Heart left ventricle (tissue), 16 donors: ENCODE results near the gene PPM1F. TPM values are rescaled to one million over a fixed set of nuclear protein-coding genes. Genes with fewer than 3 reads are reported as not detected.

Experiments used
- ATAC-seq, 4 donors: fragments of 200-7000 bp; cut with Tn5 transposase; one replicate each; pipeline ENCODE4 v1.9.1; 2020 to 2022; ENCODE audit warnings: moderate library complexity in 4 of 4, mild to moderate bottlenecking in 3 of 4, moderate number of reproducible peaks in 1 of 4
- DNase-seq, 5 donors: peaks; one replicate each; pipeline ENCODE4 v3.0.0-alpha.2; 2020
- H3K27ac ChIP-seq, 12 donors: fragments of 200-600 bp; sonication (generic) in 4 of 12; one replicate each; pipeline versions ENCODE4 v1.5.0 to v1.8.0; 2016 to 2022; ENCODE audit warnings: mild to moderate bottlenecking in 2 of 12
- H3K27me3 ChIP-seq, 9 donors: fragments of 200-600 bp; sonication (generic) in 2 of 9; one replicate each; pipeline versions ENCODE4 v1.5.1 to v1.8.0; 2016 to 2022; ENCODE audit warnings: mild to moderate bottlenecking in 3 of 9
- H3K36me3 ChIP-seq, 9 donors: fragments of 200-600 bp; sonication (generic) in 2 of 9; one replicate each; pipeline versions ENCODE4 v1.5.0 to v1.8.0; 2018 to 2022; ENCODE audit warnings: mild to moderate bottlenecking in 2 of 9
- H3K4me1 ChIP-seq, 12 donors: fragments of 200-600 bp; sonication (generic) in 4 of 12; one replicate each; pipeline versions ENCODE4 v1.5.0 to v1.8.0; 2016 to 2022; ENCODE audit warnings: mild to moderate bottlenecking in 3 of 12
- H3K4me3 ChIP-seq, 12 donors: fragments of 200-600 bp; sonication (generic) in 4 of 12; one replicate each; pipeline versions ENCODE4 v1.5.0 to v1.8.0; 2017 to 2022; ENCODE audit warnings: mild to moderate bottlenecking in 9 of 12, moderate library complexity in 4 of 12
- H3K9me3 ChIP-seq, 12 donors: fragments of 200-600 bp; sonication (generic) in 4 of 12; one replicate each; pipeline versions ENCODE4 v1.5.0 to v1.8.0; 2016 to 2022; ENCODE audit warnings: mild to moderate bottlenecking in 1 of 12
- CTCF ChIP-seq, 12 donors: fragments of 200-600 bp; sonication (generic) in 4 of 12; IDR thresholded peaks; one replicate each; pipeline versions ENCODE4 v1.5.0 to v1.8.0; 2018 to 2022; ENCODE audit warnings: antibody characterized with exemption in 12 of 12, mild to moderate bottlenecking in 5 of 12
- POLR2A ChIP-seq, 2 donors: fragments of 450-650 bp; IDR thresholded peaks; one replicate each; pipeline ENCODE4 v1.6.1; 2017; ENCODE audit warnings: antibody characterized with exemption in 2 of 2, mild to moderate bottlenecking in 2 of 2, moderate library complexity in 2 of 2
- WGBS, 4 donors: extraction: QIAGEN DNeasy Blood & Tissue Kit in 2 of 4; methylation state at CpG; one replicate each; pipeline versions ENCODE4 v1.1.5 to v1.1.7; 2013 to 2018; 5-methylcytosine and 5-hydroxymethylcytosine counted together
- intact Hi-C, 10 donors: fragments of 100-400 bp; cut with DNase I; formaldehyde crosslinking; loops; one replicate each; pipeline versions ENCODE4 v1.11.1 to v1.14.2; 2022
- polyA plus RNA-seq, 2 donors: library from polyadenylated mRNA; stranded (reverse); fragments of 200-250 nt; gene quantifications; one replicate each; pipeline ENCODE4 v1.2.3, GENCODE V29; 2013
- total RNA-seq, 9 donors: library from RNA; depleted of rRNA in 2 of 9; stranded (reverse); fragments of >200 nt in 2 of 9; fragmentation: NEBNext Ultra II Directional in 3 of 9; extraction: Animal tissue kit (Norgen Biotek cat#: 25700) in 3 of 9; gene quantifications; one replicate each; pipeline versions ENCODE4 v1.1.0 to v1.2.4, GENCODE V29; 2016 to 2023
- donor health status: ischemic (EF 13 %, LVEDD 7.1; RV severe dilation, severe dysfunction).
- donor health status: healthy with polysubstance abuse.
- donor health status: DM: no; HTN: yes; CAD: no.
- donor health status: DM: no; HTN: no; CAD: no.
- donor health status: ischemic (EF 25% LVEDD 6.9; RV normal size, moderate dysfunction).
- donor health status: ischemic (EF 25% LVEDD 5.7; RV mildly dilated, moderate dysfunction).
- donor health status: healthy.
- donor health status: DM: yes; HTN: yes; CAD: no.
- donor health status: ischemic (EF 35%, LVEDD 5.7; RV mildly dilated, moderate dysfunction).
- donor health status: nonischemic (EF 11% LVEDD 7.7; RV severe dilation, severe dysfunction).
- donor health status: DM: yes; HTN: yes; CAD: no.
- donor health status: PGD.
- donor health status: ischemic (EF 29% LVEDD 5.4; RV normal size, mild dysfunction).
- donor health status: nonischemic (EF 23%, LVEDD 6.1; RV moderate dilation, normal function).

PPM1F gene
- total and polyA plus RNA-seq, 11 donors: 12.1 to 51.1 (median 20.2) TPM

GRCh38 chr22:21971858-21972275, 19.2 kb upstream of the PPM1F start:
- Histone ChIP-seq H3K36me3 (peaks cover 0 to 90% (median 85%) of the 10 kb centered on the region in 9 donors), H3K4me3 (no peak overlapping the region), H3K27me3 (no peaks in the 10 kb centered on the region), H3K4me1 (no peaks in the 10 kb centered on the region), H3K9me3 (no peaks in the 10 kb centered on the region), H3K27ac (no peak overlapping the region)
- DNase-seq (peak in 1 of 5 donors; percentile 50), ATAC-seq (no peak)
- TF ChIP-seq POLR2A (IDR thresholded peaks at IDR 0.05): no peak
- 84 to 94% (median 93%) methylated on average over 7 of the region's 7 CpGs for WGBS, 4 donors
- intact Hi-C loops: no loop called here

DNA sequence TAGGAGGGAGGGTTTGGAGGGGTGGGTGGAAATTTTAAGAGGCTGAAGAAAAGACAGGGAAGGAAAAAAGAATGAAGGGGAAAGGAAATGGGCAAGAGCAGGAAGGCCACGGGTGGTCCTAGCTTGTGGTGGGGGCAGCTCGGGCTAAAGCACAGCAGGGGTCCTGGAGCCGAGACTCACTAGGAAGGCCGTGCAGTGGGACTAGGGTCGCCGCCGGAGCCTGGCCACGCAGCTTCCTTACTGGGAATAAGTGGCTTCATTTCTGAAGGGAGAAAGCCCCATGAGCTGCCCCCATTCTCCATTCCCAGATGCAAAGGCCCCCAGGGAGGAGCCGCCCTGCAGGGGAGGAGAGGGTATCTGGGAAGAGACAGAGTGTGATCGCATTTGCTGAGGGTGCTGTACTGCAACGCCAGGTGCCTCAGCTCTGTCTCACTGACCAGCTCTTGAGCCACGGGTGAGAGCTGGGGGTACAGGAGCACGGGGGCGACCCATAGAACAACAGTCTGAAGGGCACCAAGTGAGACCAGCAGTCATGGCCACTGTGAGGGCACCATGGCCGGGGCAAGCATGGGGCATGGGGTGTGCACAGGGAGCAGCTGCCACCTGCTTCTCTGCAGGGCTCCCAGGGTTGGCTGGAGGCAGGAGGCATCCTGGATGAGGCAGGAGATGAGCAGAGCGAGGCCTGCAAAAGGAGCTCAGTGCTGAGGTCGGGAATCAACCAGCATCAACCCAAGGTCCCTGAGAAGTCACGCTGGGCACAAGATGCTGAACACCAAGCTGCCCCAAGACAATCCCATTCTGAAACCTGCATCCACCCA, 18.4 kb upstream of the PPM1F start:
- no peak for TF ChIP-seq CTCF (IDR thresholded peaks at IDR 0.05)
- TF ChIP-seq POLR2A (IDR thresholded peaks at IDR 0.05): no peak
- ATAC-seq: no peak
- intact Hi-C loops: no loop called here

DNA sequence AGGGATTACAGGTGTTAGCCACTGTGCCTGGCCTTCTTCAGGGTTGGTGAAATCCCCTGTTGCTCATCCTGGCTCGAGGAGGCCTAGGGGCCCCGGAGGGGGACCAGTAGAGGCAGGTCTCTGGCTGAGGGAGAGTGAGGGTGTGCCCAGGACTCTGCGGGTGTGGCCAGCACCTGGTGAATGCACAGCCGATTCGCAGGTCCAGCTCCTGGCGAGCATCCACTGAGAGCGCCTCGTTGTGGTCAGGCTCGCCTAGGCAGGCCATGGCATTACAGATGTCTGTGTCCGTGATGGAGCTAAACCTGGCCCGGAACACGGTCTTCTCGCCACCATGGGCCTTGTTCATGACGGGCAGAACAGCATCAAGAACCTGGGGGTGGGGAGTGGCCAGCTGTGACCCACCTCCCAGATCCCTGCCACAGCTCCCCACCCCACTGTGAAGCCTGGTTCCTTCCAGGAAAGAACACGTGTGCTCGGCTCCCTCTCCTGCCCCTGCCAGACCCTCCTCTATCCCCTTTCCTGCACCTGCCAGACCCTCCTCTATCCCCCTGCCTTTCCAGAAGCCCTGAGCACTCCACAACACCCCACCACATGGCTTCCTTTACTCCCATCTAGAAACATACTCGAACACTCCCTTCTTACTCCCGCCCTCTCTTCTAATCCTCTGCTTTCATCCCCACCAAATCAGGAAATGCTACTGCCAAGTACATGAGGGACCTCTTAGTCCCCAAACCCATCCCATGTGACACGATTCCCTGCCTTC, 17.6 kb upstream of the PPM1F start:
- ATAC-seq (no peak), DNase-seq (peak in 1 of 5 donors; percentile 39)
- H3K36me3 ChIP-seq: peaks cover 0 to 100% (median 99%) of the 10 kb centered on the region in 9 donors
- H3K4me3 ChIP-seq: no peak overlapping the region
- TF ChIP-seq POLR2A (IDR thresholded peaks at IDR 0.05): no peak
- no peak for TF ChIP-seq CTCF (IDR thresholded peaks at IDR 0.05)
- H3K4me1 ChIP-seq: no peaks in the 10 kb centered on the region
- intact Hi-C loops: no loop called here
- WGBS, 4 donors: 86 to 92% (median 91%) methylated on average over 14 to 19 of the region's 19 CpGs
- no peaks in the 10 kb centered on the region for H3K9me3 ChIP-seq
- no peak overlapping the region for H3K27ac ChIP-seq
- H3K27me3 ChIP-seq: no peaks in the 10 kb centered on the region

More for the DNA sequence above, 18.4 kb upstream of the PPM1F start:
- Histone ChIP-seq H3K27me3 (no peaks in the 10 kb centered on the region), H3K9me3 (no peaks in the 10 kb centered on the region), H3K4me1 (no peaks in the 10 kb centered on the region), H3K27ac (no peak overlapping the region), H3K36me3 (peaks cover 0 to 98% (median 93%) of the 10 kb centered on the region in 9 donors), H3K4me3 (no peak overlapping the region)
- WGBS, 4 donors: 93 to 96% (median 95%) methylated on average over 18 of the region's 18 CpGs
- DNase-seq: peak in 1 of 5 donors; percentile 35

GRCh38 chr22:21968452-21969129, 15.9 kb upstream of the PPM1F start:
- Histone ChIP-seq H3K4me1 (no peaks in the 10 kb centered on the region), H3K4me3 (no peak overlapping the region), H3K9me3 (no peaks in the 10 kb centered on the region), H3K27ac (no peak overlapping the region), H3K36me3 (peaks cover 0 to 100% (median 99%) of the 10 kb centered on the region in 9 donors), H3K27me3 (no peaks in the 10 kb centered on the region)
- intact Hi-C loops: loop anchor here in 1 of 10 donors (5.0 kb wide), 1 partner anchor 41 kb away; no protein-coding TSS in a partner anchor
- DNase-seq (no peak), ATAC-seq (no peak)
- 95 to 98% (median 96%) methylated on average over 5 of the region's 5 CpGs for WGBS, 4 donors
- TF ChIP-seq CTCF (IDR thresholded peaks at IDR 0.05): no peak
- TF ChIP-seq POLR2A (IDR thresholded peaks at IDR 0.05): no peak
